ENCODE measurements around the gene PERCC1. TPM values are rescaled to one million over a fixed set of nuclear protein-coding genes. Genes with fewer than 3 reads are reported as not detected.
A peak's percentile ranks its signal among the peaks of the same experiment; 100 is the strongest.

PERCC1 gene
- total and polyA plus RNA-seq, 2 of the 4 experiments (the other 2 are of a cell fraction): not detected

DNA sequence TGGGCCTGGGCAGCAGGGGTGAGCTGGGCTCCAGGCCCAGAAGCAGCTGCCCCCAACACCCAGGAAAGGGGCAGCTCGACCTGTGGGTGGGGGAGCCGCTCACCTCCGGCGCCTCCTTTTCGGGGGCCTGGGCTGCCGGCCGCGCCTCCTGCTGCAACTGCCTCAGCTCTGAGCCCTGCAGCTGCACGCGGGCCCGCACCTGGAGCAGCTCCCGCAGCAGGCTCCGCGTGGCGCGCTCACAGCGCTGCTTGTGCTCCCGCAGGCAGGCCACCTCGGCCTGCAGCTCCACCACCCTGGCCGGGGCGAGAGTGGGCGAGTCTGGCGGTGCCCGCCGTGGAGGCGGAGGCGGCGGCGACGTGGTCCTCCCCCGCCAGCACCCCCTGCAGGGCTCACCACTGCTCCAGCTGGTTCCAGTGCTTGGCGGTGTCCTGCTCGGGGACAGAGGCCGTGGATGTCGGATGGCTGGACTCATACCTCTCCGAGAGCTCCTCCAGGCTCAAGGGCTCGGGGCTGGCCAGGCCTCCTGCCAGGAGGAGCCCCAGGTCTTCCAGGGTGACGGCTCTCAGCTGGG lies 12.6 kb downstream of the PERCC1 start:
- 84% methylated on average over 31 of the region's 38 CpGs; no CpG with 5 or more reads in 1 of the 2 experiments for WGBS, 2 experiments (ENCODE audit: extremely low coverage in 2 of 2, insufficient read length in 1 of 2)
- H2BK20ac ChIP-seq (ENCODE audit: low read depth, low read length): no peak overlapping the region
- CTCF ChIA-PET: no interaction called here
- no peak overlapping the region for H3K4ac ChIP-seq (ENCODE audit: low read depth, low read length)
- H2BK120ac ChIP-seq (ENCODE audit: low read depth, low read length): no peak overlapping the region
- intact Hi-C loops (cut with micrococcal nuclease): no loop called here
- H4K91ac ChIP-seq (ENCODE audit: insufficient read depth, low read depth, low read length): no peak overlapping the region
- DNase-seq: no peak
- no peak overlapping the region for H2AK5ac ChIP-seq (ENCODE audit: low read depth, low read length)
- H2AK9ac ChIP-seq (replicated peaks; ENCODE audit: low read depth, low read length, poor library complexity): peak overlapping the region; percentile 37
- no peak overlapping the region for H3K14ac ChIP-seq (replicated peaks; ENCODE audit: low read depth, low read length)
- H3K9me3 ChIP-seq (ENCODE audit: control insufficient read depth, insufficient read depth, low read length): no peaks in the 10 kb centered on the region
- no peak overlapping the region for H3K27ac ChIP-seq (ENCODE audit: insufficient read depth, low read length)
- H3K4me1 ChIP-seq (ENCODE audit: control insufficient read depth, insufficient read depth, low read length): no peaks in the 10 kb centered on the region
- H3K9ac ChIP-seq (ENCODE audit: low read depth, low read length): no peak overlapping the region
- dilution Hi-C loops (cut with HindIII; ENCODE audit: low sequenced_read_pairs, unreplicated experiment): no loop called here
- H3K27me3 ChIP-seq (ENCODE audit: control insufficient read depth, insufficient read depth, low read length): no peaks in the 10 kb centered on the region
- no peak overlapping the region for H2AFZ ChIP-seq (replicated peaks; ENCODE audit: low read length, poor library complexity)
- no peak overlapping the region for H2BK5ac ChIP-seq (ENCODE audit: low read depth, low read length, poor library complexity, severe bottlenecking)
- no peak overlapping the region for H4K5ac ChIP-seq (ENCODE audit: low read depth, low read length)
- H3K23ac ChIP-seq (ENCODE audit: low read depth, low read length): no peak overlapping the region
- TF ChIP-seq, protein P1, sequence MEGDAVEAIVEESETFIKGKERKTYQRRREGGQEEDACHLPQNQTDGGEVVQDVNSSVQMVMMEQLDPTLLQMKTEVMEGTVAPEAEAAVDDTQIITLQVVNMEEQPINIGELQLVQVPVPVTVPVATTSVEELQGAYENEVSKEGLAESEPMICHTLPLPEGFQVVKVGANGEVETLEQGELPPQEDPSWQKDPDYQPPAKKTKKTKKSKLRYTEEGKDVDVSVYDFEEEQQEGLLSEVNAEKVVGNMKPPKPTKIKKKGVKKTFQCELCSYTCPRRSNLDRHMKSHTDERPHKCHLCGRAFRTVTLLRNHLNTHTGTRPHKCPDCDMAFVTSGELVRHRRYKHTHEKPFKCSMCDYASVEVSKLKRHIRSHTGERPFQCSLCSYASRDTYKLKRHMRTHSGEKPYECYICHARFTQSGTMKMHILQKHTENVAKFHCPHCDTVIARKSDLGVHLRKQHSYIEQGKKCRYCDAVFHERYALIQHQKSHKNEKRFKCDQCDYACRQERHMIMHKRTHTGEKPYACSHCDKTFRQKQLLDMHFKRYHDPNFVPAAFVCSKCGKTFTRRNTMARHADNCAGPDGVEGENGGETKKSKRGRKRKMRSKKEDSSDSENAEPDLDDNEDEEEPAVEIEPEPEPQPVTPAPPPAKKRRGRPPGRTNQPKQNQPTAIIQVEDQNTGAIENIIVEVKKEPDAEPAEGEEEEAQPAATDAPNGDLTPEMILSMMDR (conservative IDR thresholded peaks at IDR 0.05; ENCODE audit: low read depth, low read length): no peak
- no peak for TF ChIP-seq BHLHE40 (IDR thresholded peaks at IDR 0.05; ENCODE audit: low read depth, low read length)
- no peak for TF ChIP-seq RFX5 (IDR thresholded peaks at IDR 0.05; ENCODE audit: low read depth, low read length)
- TF ChIP-seq MAZ (IDR thresholded peaks at IDR 0.05; ENCODE audit: borderline replicate concordance, low read depth, low read length): no peak
- no peak for TF ChIP-seq RAD21 (IDR thresholded peaks at IDR 0.05; ENCODE audit: low read length)
- TF ChIP-seq MAFK (IDR thresholded peaks at IDR 0.05; ENCODE audit: low read depth, low read length): no peak
- no peaks in the 10 kb centered on the region for H3K79me1 ChIP-seq (ENCODE audit: low read depth in 1 of 2, low read length in 2 of 2)
- H3K36me3 ChIP-seq (ENCODE audit: control insufficient read depth, insufficient read depth, low read length): peaks cover 14% of the 10 kb centered on the region; the same call in 1 of the 2 replicates
- H3K9me1 ChIP-seq (ENCODE audit: insufficient read depth, low read length): no peaks in the 10 kb centered on the region
- H3K56ac ChIP-seq (ENCODE audit: extremely low read depth, insufficient read depth, low read length): no peak overlapping the region
- H3K4me3 ChIP-seq (ENCODE audit: insufficient read depth, low read depth, low read length): no peak overlapping the region
- H4K20me1 ChIP-seq (ENCODE audit: insufficient read depth, low read length): no peaks in the 10 kb centered on the region
- ATAC-seq (ENCODE audit: low read depth): no peak
- H3K4me2 ChIP-seq (ENCODE audit: low read depth, low read length): no peak overlapping the region
- POLR2A ChIA-PET (ENCODE audit: unreplicated experiment): interaction anchor here (0.6 to 1.0 kb wide), 2 partner anchors 23 to 64 kb away, joined by 4 to 7 read pairs; partner anchors contain the start of gene UQCC4
- H4K8ac ChIP-seq (ENCODE audit: low read depth in 2 of 2, low read length in 2 of 2): no peak overlapping the region
- H3K18ac ChIP-seq (ENCODE audit: low read depth, low read length): no peak overlapping the region
- in situ Hi-C loops (cut with MboI; ENCODE audit: low sequenced_read_pairs): no loop called here
- no peak overlapping the region for H2BK15ac ChIP-seq (ENCODE audit: low read depth, low read length)
- no TSS peak for BruUV-seq (replicated peaks)

Data from IMR-90 (cell line).